H9 (cell line): ENCODE results near the gene ZSWIM1. TPM values are rescaled to one million over a fixed set of nuclear protein-coding genes. Genes with fewer than 3 reads are reported as not detected.

ENCODE experiments used
- DNase-seq: peaks from one replicate; pipeline ENCODE4 v3.0.0-alpha.2; 2017
- H2AFZ ChIP-seq: one replicate; pipeline ENCODE4 v1.6.1; 2013; ENCODE audit warnings: mild to moderate bottlenecking, low read length, control low read depth, moderate library complexity
- H2AK5ac ChIP-seq: 2 replicates; pipeline ENCODE4 v1.6.1; 2013; ENCODE audit warnings: low read length, control low read depth, mixed read lengths; ENCODE audit not compliant: insufficient read length
- H2BK120ac ChIP-seq: one replicate; pipeline ENCODE4 v1.6.1; 2013; ENCODE audit warnings: low read depth, mild to moderate bottlenecking, low read length, control low read depth, inconsistent platforms; ENCODE audit not compliant: poor library complexity, severe bottlenecking
- H2BK12ac ChIP-seq: 2 replicates; pipeline ENCODE4 v1.6.1; 2013; ENCODE audit warnings: low read length, control low read depth, mixed read lengths, low read depth; ENCODE audit not compliant: insufficient read length
- H2BK15ac ChIP-seq: 2 replicates; pipeline ENCODE4 v1.6.1; 2013; ENCODE audit warnings: low read depth, low read length, control low read depth
- H2BK20ac ChIP-seq: one replicate; pipeline ENCODE4 v1.6.1; 2013; ENCODE audit warnings: low read depth, mild to moderate bottlenecking, low read length, control low read depth, inconsistent platforms; ENCODE audit not compliant: poor library complexity, severe bottlenecking
- H2BK5ac ChIP-seq: 2 replicates; pipeline ENCODE4 v1.6.1; 2013; ENCODE audit warnings: low read length, control low read depth, mixed read lengths; ENCODE audit not compliant: insufficient read length
- H3K14ac ChIP-seq: 2 replicates; pipeline ENCODE4 v1.6.1; 2013; ENCODE audit warnings: low read length, control low read depth; ENCODE audit not compliant: insufficient read depth
- H3K18ac ChIP-seq: 2 replicates; pipeline ENCODE4 v1.6.1; 2013; ENCODE audit warnings: low read depth, mild to moderate bottlenecking, mixed read lengths, low read length, control low read depth; ENCODE audit not compliant: insufficient read length
- H3K23ac ChIP-seq: 2 replicates; pipeline ENCODE4 v1.6.1; 2013; ENCODE audit warnings: low read length, control low read depth, mixed read lengths, low read depth; ENCODE audit not compliant: insufficient read length
- H3K23me2 ChIP-seq: 2 replicates; pipeline ENCODE4 v1.6.1; 2013; ENCODE audit warnings: low read depth, mild to moderate bottlenecking, mixed read lengths, low read length, control low read depth; ENCODE audit not compliant: insufficient read length, poor library complexity, severe bottlenecking
- H3K27ac ChIP-seq: 2 replicates; pipeline ENCODE4 v1.5.1; 2013; ENCODE audit warnings: low read length, control low read depth, mixed read lengths, low read depth; ENCODE audit not compliant: insufficient read length
- H3K27me3 ChIP-seq: 2 replicates; pipeline ENCODE4 v1.6.1; 2013; ENCODE audit warnings: low read length, control low read depth, inconsistent platforms; ENCODE audit not compliant: insufficient read depth
- H3K4ac ChIP-seq: 2 replicates; pipeline ENCODE4 v1.6.1; 2013; ENCODE audit warnings: low read depth, mild to moderate bottlenecking, control low read depth, inconsistent platforms, low read length, moderate library complexity
- H3K4me1 ChIP-seq: 2 replicates; pipeline ENCODE4 v1.6.1; 2013; ENCODE audit warnings: low read length, control low read depth, inconsistent platforms; ENCODE audit not compliant: insufficient read depth
- H3K4me2 ChIP-seq: 2 replicates; pipeline ENCODE4 v1.6.1; 2013; ENCODE audit warnings: low read length, control low read depth, mixed read lengths; ENCODE audit not compliant: insufficient read length, insufficient read depth
- H3K56ac ChIP-seq: 2 replicates; pipeline ENCODE4 v1.6.1; 2013; ENCODE audit warnings: low read depth, mild to moderate bottlenecking, mixed read lengths, low read length, control low read depth; ENCODE audit not compliant: insufficient read length
- H3K79me1 ChIP-seq: 2 replicates; pipeline ENCODE4 v1.6.1; 2013; ENCODE audit warnings: low read depth, mild to moderate bottlenecking, moderate library complexity, low read length, control low read depth, inconsistent platforms; ENCODE audit not compliant: insufficient read depth, poor library complexity, severe bottlenecking
- H3K79me2 ChIP-seq: 2 replicates; pipeline ENCODE4 v1.6.1; 2013; ENCODE audit warnings: low read length, control low read depth, inconsistent platforms; ENCODE audit not compliant: insufficient read depth
- H3K9ac ChIP-seq: 2 replicates; pipeline ENCODE4 v1.6.1; 2013; ENCODE audit warnings: low read length, control low read depth, mixed read lengths; ENCODE audit not compliant: insufficient read length; ENCODE audit errors: extremely low read depth
- H3K9me3 ChIP-seq: one replicate; pipeline ENCODE4 v1.6.1; 2013; ENCODE audit warnings: low read depth, low read length, inconsistent platforms; ENCODE audit not compliant: control insufficient read depth
- H3T11ph ChIP-seq: one replicate; pipeline ENCODE4 v1.6.1; 2013; ENCODE audit warnings: mild to moderate bottlenecking, low read length, control low read depth, inconsistent platforms
- H4K20me1 ChIP-seq: one replicate; pipeline ENCODE4 v1.6.1; 2013; ENCODE audit not compliant: control insufficient read depth, insufficient read length, insufficient read depth
- H4K5ac ChIP-seq: 2 replicates; pipeline ENCODE4 v1.6.1; 2013; ENCODE audit warnings: low read depth, mild to moderate bottlenecking, mixed read lengths, low read length, control low read depth; ENCODE audit not compliant: insufficient read length
- H4K8ac ChIP-seq: replicated peaks from 2 replicates; pipeline ENCODE4 v1.6.1; 2013; ENCODE audit warnings: low read length, control low read depth, mixed read lengths, low read depth; ENCODE audit not compliant: insufficient read length
- H4K91ac ChIP-seq: 2 replicates; pipeline ENCODE4 v1.6.1; 2013; ENCODE audit warnings: low read depth, mild to moderate bottlenecking, moderate library complexity, mixed read lengths, low read length, control low read depth; ENCODE audit not compliant: insufficient read length
- H3K27ac Mint-ChIP-seq, 3 experiments: 2 replicates in 2 of 3; 3 replicates in 1 of 3; pipeline ENCODE4 v1.8.0; 2020 to 2021; ENCODE audit warnings: mixed read lengths in 3 of 3, mild to moderate bottlenecking in 1 of 3, moderate library complexity in 1 of 3
- H3K27me3 Mint-ChIP-seq: 2 replicates; pipeline ENCODE4 v1.8.0; 2021; ENCODE audit warnings: low read depth, mild to moderate bottlenecking, moderate library complexity, mixed read lengths
- H3K36me3 Mint-ChIP-seq, 3 experiments: 2 replicates in 2 of 3; 3 replicates in 1 of 3; pipeline ENCODE4 v1.8.0; 2020 to 2021; ENCODE audit warnings: low read depth in 3 of 3, mixed read lengths in 3 of 3; ENCODE audit not compliant: insufficient read depth in 1 of 3
- H3K4me1 Mint-ChIP-seq, 2 experiments: 2 replicates each; pipeline ENCODE4 v1.8.0; 2020; ENCODE audit warnings: mixed read lengths in 2 of 2
- H3K4me3 Mint-ChIP-seq, 2 experiments: 2 replicates in 1 of 2; 3 replicates in 1 of 2; pipeline ENCODE4 v1.8.0; 2020 to 2021; ENCODE audit warnings: mild to moderate bottlenecking in 2 of 2, mixed read lengths in 2 of 2, moderate library complexity in 1 of 2
- H3K9me3 Mint-ChIP-seq, 2 experiments: 2 replicates in 1 of 2; 3 replicates in 1 of 2; pipeline ENCODE4 v1.8.0; 2020; ENCODE audit warnings: mild to moderate bottlenecking in 2 of 2, mixed read lengths in 2 of 2, moderate library complexity in 1 of 2
- CTCF ChIP-seq: fragments of 200-600 bp; sonication (generic); conservative IDR thresholded peaks from 3 replicates; pipeline ENCODE4 v1.8.0; 2021; ENCODE audit warnings: antibody characterized with exemption, mild to moderate bottlenecking
- WGBS: extraction: QIAGEN DNeasy Blood & Tissue Kit; methylation state at CpG from one replicate; pipeline ENCODE4 v1.1.7; 2013; ENCODE audit warnings: missing lambda C conversion rate, low lambda C conversion rate, mixed read lengths; ENCODE audit not compliant: insufficient read length; ENCODE audit errors: extremely low coverage; 5-methylcytosine and 5-hydroxymethylcytosine counted together
- total RNA-seq: library from RNA; stranded (reverse); gene quantifications from 2 replicates; pipeline ENCODE4 v1.2.1, GENCODE V29; 2021

Gene ZSWIM1
- total RNA-seq, 1 experiment from 2014 or later, result 13.0 TPM

GRCh38 chr20:45911486-45912343 lies 30.7 kb downstream of the ZSWIM1 start, which contains the start of gene PLTP:
Gene PLTP, minus strand, starts transcription at chr20:45912155. Its CDS starts 703 bp downstream, at chr20:45911452.
- no peak within 1 kb of the TSS for H2BK120ac ChIP-seq
- DNase-seq, result peak; percentile 80
- no peak within 1 kb of the TSS for H3K4ac ChIP-seq
- peak within 1 kb of the TSS; percentile 62; the same call in 1 of the 2 replicates for H3K14ac ChIP-seq
- no peaks in the 10 kb centered on the region for H3K9me3 ChIP-seq
- no peak within 1 kb of the TSS for H2AFZ ChIP-seq
- no peak within 1 kb of the TSS for H2BK15ac ChIP-seq
- Mint-ChIP-seq H3K4me3 (peak within 1 kb of the TSS; percentile 81 to 92), H3K27ac (peak within 1 kb of the TSS; percentile 94 to 99 (median 99)), H3K27me3 (no peaks in the 10 kb centered on the region), H3K9me3 (no peaks in the 10 kb centered on the region), H3K4me1 (peaks cover 6 to 16% of the 10 kb centered on the region in 2 experiments), H3K36me3 (peaks cover 21 to 28% (median 24%) of the 10 kb centered on the region in 3 experiments; a peak in 6 of 7 replicates)
- H2BK12ac ChIP-seq, result no peak within 1 kb of the TSS
- TF ChIP-seq CTCF, result no peak
- no peak within 1 kb of the TSS for H4K8ac ChIP-seq
- H2BK5ac ChIP-seq, result no peak within 1 kb of the TSS
- no peak within 1 kb of the TSS for H4K5ac ChIP-seq
- H3K27me3 ChIP-seq, result no peaks in the 10 kb centered on the region
- H3T11ph ChIP-seq, result no peak within 1 kb of the TSS
- peak within 1 kb of the TSS; percentile 91 for H3K4me2 ChIP-seq
- H4K91ac ChIP-seq, result no peak within 1 kb of the TSS
- no peak within 1 kb of the TSS for H2AK5ac ChIP-seq
- no peaks in the 10 kb centered on the region for H3K79me2 ChIP-seq
- no peak within 1 kb of the TSS for H3K23ac ChIP-seq
- peaks cover 16% of the 10 kb centered on the region for H3K23me2 ChIP-seq
- H4K20me1 ChIP-seq, result no peaks in the 10 kb centered on the region
- no peak within 1 kb of the TSS for H3K27ac ChIP-seq
- no peaks in the 10 kb centered on the region for H3K4me1 ChIP-seq
- H2BK20ac ChIP-seq, result no peak within 1 kb of the TSS
- peak within 1 kb of the TSS; percentile 64 for H3K9ac ChIP-seq
- no peaks in the 10 kb centered on the region for H3K79me1 ChIP-seq
- no CpG with 5 or more reads among the region's 58 CpGs for WGBS
- peak within 1 kb of the TSS; percentile 54 for H3K18ac ChIP-seq
- H3K56ac ChIP-seq, result no peak within 1 kb of the TSS
